HG03039 (cell line): ENCODE results near the gene HIGD1A.

Experiments
- ATAC-seq: cut with Tn5 transposase; IDR thresholded peaks from one replicate; pipeline ENCODE4 v1.9.1; 2021; ENCODE audit warnings: mild to moderate bottlenecking, moderate library complexity; ENCODE audit not compliant: unreplicated experiment

Gene HIGD1A

GRCh38 chr3:42741796-42742195, 62.5 kb downstream of the HIGD1A start:
- ATAC-seq = no peak

GRCh38 chr3:42739401-42740158, 64.7 kb downstream of the HIGD1A start:
- no peak for ATAC-seq

- no peak for ATAC-seq
Observed at GRCh38 chr3:42736531-42736930, 67.8 kb downstream of the HIGD1A start.

GRCh38 chr3:42736081-42736480, 68.2 kb downstream of the HIGD1A start:
- no peak for ATAC-seq

GRCh38 chr3:42735615-42736014, 68.7 kb downstream of the HIGD1A start:
- ATAC-seq = no peak

GRCh38 chr3:42735019-42735418, 69.3 kb downstream of the HIGD1A start:
- no peak for ATAC-seq

GRCh38 chr3:42734263-42734860, 69.9 kb downstream of the HIGD1A start:
- no peak for ATAC-seq

- ATAC-seq = no peak
Observed at GRCh38 chr3:42733501-42734262, 70.6 kb downstream of the HIGD1A start.
